ENCODE data around the gene TMEM108. TPM values are rescaled to one million over a fixed set of nuclear protein-coding genes. Genes with fewer than 3 reads are reported as not detected.
A peak's percentile ranks its signal among the peaks of the same experiment; 100 is the strongest.
"Not testable (repeated sequence)": the region's sequence is repeated elsewhere in the genome, so short reads cannot be mapped to it uniquely, and the experiment has no call there.

TMEM108 gene
- total RNA-seq, result under 0.01 and 0.17 TPM in 2 replicates
- 0.10 and 0.27 TPM in 2 replicates for polyA plus RNA-seq
- 0.10 and 0.21 TPM in 2 replicates for polyA plus RNA-seq (2012)
- polyA minus RNA-seq (ENCODE audit: low replicate concordance), result 0.70 TPM in 1 of 2 replicates, not detected in the other

DNA sequence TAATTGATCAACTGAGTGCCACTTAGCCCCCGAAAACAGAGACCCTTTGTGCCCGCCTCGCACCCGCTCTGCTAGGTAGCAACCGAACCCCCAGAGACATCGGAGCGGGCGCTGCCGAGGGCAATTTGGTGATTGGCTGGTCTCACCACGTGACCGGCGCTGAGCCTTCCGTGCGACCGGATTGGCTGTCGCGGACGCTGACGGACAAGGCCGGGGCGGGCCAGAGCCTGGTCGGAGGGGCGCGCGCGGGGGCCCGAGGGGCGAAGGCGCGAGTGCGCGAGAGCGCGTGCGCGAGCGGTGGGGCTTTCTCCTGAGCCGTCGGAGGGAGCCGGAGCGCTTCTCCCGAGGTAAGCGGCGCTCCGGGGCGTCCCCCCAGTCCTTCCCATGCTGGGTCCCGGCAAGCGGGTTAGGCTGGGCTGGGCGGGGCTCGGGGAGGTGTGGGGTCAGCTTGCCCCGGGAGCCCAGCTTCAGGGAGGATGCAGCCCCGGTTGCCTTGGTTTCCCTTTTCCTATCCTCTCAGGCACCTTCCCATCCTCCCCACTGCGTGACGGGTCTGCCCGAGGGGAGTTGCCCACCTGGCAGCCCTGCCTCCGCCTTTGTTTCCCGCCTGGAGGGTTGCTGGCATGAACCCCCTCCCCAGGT, at the start of gene TMEM108:
TMEM108 (plus strand) TSS at position 303 of the 642 bp plus-strand sequence.
- H3K4me3 ChIP-seq (replicated peaks in 1 of 4; ENCODE audit: control extremely low read depth in 1 of 4, insufficient read depth in 1 of 4, low read depth in 3 of 4, low read length in 4 of 4), result peak within 1 kb of the TSS; percentile 15 to 73 (median 56)
- no peak within 1 kb of the TSS for H3K27ac ChIP-seq (ENCODE audit: insufficient read depth, low read length)
- TF ChIP-seq, protein P1, sequence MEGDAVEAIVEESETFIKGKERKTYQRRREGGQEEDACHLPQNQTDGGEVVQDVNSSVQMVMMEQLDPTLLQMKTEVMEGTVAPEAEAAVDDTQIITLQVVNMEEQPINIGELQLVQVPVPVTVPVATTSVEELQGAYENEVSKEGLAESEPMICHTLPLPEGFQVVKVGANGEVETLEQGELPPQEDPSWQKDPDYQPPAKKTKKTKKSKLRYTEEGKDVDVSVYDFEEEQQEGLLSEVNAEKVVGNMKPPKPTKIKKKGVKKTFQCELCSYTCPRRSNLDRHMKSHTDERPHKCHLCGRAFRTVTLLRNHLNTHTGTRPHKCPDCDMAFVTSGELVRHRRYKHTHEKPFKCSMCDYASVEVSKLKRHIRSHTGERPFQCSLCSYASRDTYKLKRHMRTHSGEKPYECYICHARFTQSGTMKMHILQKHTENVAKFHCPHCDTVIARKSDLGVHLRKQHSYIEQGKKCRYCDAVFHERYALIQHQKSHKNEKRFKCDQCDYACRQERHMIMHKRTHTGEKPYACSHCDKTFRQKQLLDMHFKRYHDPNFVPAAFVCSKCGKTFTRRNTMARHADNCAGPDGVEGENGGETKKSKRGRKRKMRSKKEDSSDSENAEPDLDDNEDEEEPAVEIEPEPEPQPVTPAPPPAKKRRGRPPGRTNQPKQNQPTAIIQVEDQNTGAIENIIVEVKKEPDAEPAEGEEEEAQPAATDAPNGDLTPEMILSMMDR (conservative IDR thresholded peaks at IDR 0.05 in 1 of 2, IDR thresholded peaks at IDR 0.05 in 1 of 2; ENCODE audit: low read depth in 1 of 2, low read length in 2 of 2), result no peak
- peak; percentile 49 for TF ChIP-seq EZH2 (IDR thresholded peaks at IDR 0.05; ENCODE audit: low read length, missing control alignments)
- H3K9me3 ChIP-seq (ENCODE audit: control insufficient read depth, insufficient read depth, low read depth, low read length), result no peaks in the 10 kb centered on the region
- peak; percentile 44 to 70 for DNase-seq (ENCODE audit: low read depth in 2 of 2)
- H3K9ac ChIP-seq (ENCODE audit: insufficient read depth, low read length), result no peak within 1 kb of the TSS
- peak within 1 kb of the TSS; percentile 45 for H2AFZ ChIP-seq (ENCODE audit: low read length)
- no peaks in the 10 kb centered on the region for H4K20me1 ChIP-seq (ENCODE audit: control insufficient read depth, extremely low read depth, insufficient read depth, low read length)
- H3K36me3 ChIP-seq (ENCODE audit: control insufficient read depth, insufficient read depth, low read length), result no peaks in the 10 kb centered on the region
- H3K79me2 ChIP-seq (ENCODE audit: control insufficient read depth, insufficient read depth, low read length), result no peaks in the 10 kb centered on the region
- peaks cover 2% of the 10 kb centered on the region for H3K4me1 ChIP-seq (ENCODE audit: control insufficient read depth, extremely low read depth, insufficient read depth, low read length)
- peak within 1 kb of the TSS; percentile 83 for H3K4me2 ChIP-seq (ENCODE audit: extremely low read depth, insufficient read depth, low read length)
- peaks cover 20% of the 10 kb centered on the region for H3K27me3 ChIP-seq (ENCODE audit: control insufficient read depth, insufficient read depth, low read length)

DNA sequence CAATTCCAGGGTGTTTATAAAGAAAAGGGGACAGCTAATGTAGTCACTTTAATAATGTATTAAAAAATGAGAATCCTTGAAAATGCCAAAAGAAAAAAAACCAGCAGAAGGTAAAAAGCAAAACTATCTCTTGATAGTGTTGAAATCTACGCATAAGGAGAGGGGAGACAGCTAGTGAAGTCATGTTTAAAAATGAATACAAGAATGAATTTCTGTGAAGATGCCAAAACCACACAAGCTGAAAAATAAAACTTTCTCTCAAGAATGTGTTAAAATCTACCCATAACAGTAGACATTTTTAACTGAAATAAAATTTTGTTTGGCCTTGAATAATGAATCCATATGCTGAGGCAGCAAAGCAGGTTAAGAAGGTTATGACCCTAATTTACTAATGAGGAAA, 42.2 kb upstream of the TMEM108 start:
- TF ChIP-seq, protein P1 (conservative IDR thresholded peaks at IDR 0.05 in 1 of 2, IDR thresholded peaks at IDR 0.05 in 1 of 2; ENCODE audit: low read depth in 1 of 2, low read length in 2 of 2), result no peak
- no peak for TF ChIP-seq EZH2 (IDR thresholded peaks at IDR 0.05; ENCODE audit: low read length, missing control alignments)
- no peak overlapping the region for H2AFZ ChIP-seq (ENCODE audit: low read length)
- no peak overlapping the region for H3K9ac ChIP-seq (ENCODE audit: insufficient read depth, low read length)
- H3K4me3 ChIP-seq (replicated peaks in 1 of 4; ENCODE audit: control extremely low read depth in 1 of 4, insufficient read depth in 1 of 4, low read depth in 3 of 4, low read length in 4 of 4), result no peak overlapping the region
- no peaks in the 10 kb centered on the region for H3K79me2 ChIP-seq (ENCODE audit: control insufficient read depth, insufficient read depth, low read length)
- no peaks in the 10 kb centered on the region for H3K36me3 ChIP-seq (ENCODE audit: control insufficient read depth, insufficient read depth, low read length)
- no peaks in the 10 kb centered on the region for H3K27me3 ChIP-seq (ENCODE audit: control insufficient read depth, insufficient read depth, low read length)
- H3K9me3 ChIP-seq (ENCODE audit: control insufficient read depth, insufficient read depth, low read depth, low read length), result no peaks in the 10 kb centered on the region
- no peaks in the 10 kb centered on the region for H3K4me1 ChIP-seq (ENCODE audit: control insufficient read depth, extremely low read depth, insufficient read depth, low read length)
- no peak overlapping the region for H3K4me2 ChIP-seq (ENCODE audit: extremely low read depth, insufficient read depth, low read length)
- H4K20me1 ChIP-seq (ENCODE audit: control insufficient read depth, extremely low read depth, insufficient read depth, low read length), result no peaks in the 10 kb centered on the region
- no peak overlapping the region for H3K27ac ChIP-seq (ENCODE audit: insufficient read depth, low read length)
- DNase-seq (ENCODE audit: low read depth in 2 of 2), result no peak

DNA sequence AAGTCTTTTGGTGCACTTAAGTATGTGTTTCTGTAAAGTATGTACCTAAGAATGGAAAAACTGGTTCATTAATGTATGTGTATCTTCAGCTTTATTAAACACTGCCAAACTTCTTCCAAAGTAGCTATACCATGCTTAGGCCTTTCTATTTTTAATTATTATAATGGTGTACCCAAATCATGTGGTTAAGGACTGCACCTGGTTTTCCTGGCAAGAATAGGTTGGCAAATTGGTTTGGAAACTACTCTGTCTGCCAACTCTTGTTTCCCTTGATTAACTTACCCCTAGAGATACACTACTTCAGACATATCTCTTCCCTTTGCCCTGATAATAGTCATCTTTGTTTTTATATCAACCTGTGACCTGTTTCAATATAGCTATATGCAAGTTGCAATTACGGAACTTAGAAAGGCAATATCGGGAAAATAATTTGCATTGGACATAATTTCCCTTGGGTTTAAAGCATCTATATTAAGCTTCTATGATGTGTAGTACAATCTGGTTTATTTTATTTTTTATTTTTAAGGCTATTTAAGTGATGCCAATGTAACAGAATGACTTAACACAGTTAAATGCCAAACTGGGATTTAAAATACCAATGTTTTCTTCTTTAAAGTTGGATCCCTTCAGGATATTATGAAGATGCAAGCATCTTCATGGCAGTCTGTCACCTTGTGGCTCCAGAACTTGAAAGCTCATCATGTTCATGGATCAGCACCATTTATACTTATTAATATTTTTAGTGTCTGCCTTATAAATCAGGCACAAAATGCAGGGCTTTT, 40.6 kb upstream of the TMEM108 start:
- TF ChIP-seq, protein P1 (conservative IDR thresholded peaks at IDR 0.05 in 1 of 2, IDR thresholded peaks at IDR 0.05 in 1 of 2; ENCODE audit: low read depth in 1 of 2, low read length in 2 of 2), result no peak
- no peak for TF ChIP-seq EZH2 (IDR thresholded peaks at IDR 0.05; ENCODE audit: low read length, missing control alignments)
- DNase-seq (ENCODE audit: low read depth in 2 of 2), result no peak
- no peak overlapping the region for H3K4me3 ChIP-seq (replicated peaks in 1 of 4; ENCODE audit: control extremely low read depth in 1 of 4, insufficient read depth in 1 of 4, low read depth in 3 of 4, low read length in 4 of 4)
- H4K20me1 ChIP-seq (ENCODE audit: control insufficient read depth, extremely low read depth, insufficient read depth, low read length), result no peaks in the 10 kb centered on the region
- H3K36me3 ChIP-seq (ENCODE audit: control insufficient read depth, insufficient read depth, low read length), result no peaks in the 10 kb centered on the region
- no peak overlapping the region for H3K27ac ChIP-seq (ENCODE audit: insufficient read depth, low read length)
- H3K4me1 ChIP-seq (ENCODE audit: control insufficient read depth, extremely low read depth, insufficient read depth, low read length), result no peaks in the 10 kb centered on the region
- no peak overlapping the region for H3K4me2 ChIP-seq (ENCODE audit: extremely low read depth, insufficient read depth, low read length)
- H3K27me3 ChIP-seq (ENCODE audit: control insufficient read depth, insufficient read depth, low read length), result no peaks in the 10 kb centered on the region
- no peaks in the 10 kb centered on the region for H3K9me3 ChIP-seq (ENCODE audit: control insufficient read depth, insufficient read depth, low read depth, low read length)
- H3K9ac ChIP-seq (ENCODE audit: insufficient read depth, low read length), result no peak overlapping the region
- H2AFZ ChIP-seq (ENCODE audit: low read length), result no peak overlapping the region
- no peaks in the 10 kb centered on the region for H3K79me2 ChIP-seq (ENCODE audit: control insufficient read depth, insufficient read depth, low read length)

DNA sequence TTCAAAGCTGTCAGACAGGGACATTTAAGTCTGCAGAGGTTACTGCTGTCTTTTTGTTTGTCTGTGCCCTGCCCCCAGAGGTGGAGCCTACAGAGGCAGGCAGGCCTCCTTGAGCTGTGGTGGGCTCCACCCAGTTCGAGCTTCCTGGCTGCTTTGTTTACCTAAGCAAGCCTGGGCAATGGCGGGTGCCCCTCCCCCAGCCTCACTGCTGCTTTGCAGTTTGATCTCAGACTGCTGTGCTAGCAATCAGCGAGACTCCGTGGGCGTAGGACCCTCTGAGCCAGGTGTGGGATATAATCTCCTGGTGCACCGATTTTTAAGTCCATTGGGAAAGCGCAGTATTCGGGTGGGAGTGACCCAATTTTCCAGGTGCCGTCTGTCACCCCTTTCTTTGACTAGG, 33.2 kb upstream of the TMEM108 start:
- not testable (repeated sequence) for H3K4me3 ChIP-seq (replicated peaks in 1 of 4; ENCODE audit: control extremely low read depth in 1 of 4, insufficient read depth in 1 of 4, low read depth in 3 of 4, low read length in 4 of 4); H2AFZ ChIP-seq (ENCODE audit: low read length); H3K4me1 ChIP-seq (ENCODE audit: control insufficient read depth, extremely low read depth, insufficient read depth, low read length); H3K36me3 ChIP-seq (ENCODE audit: control insufficient read depth, insufficient read depth, low read length); H3K27ac ChIP-seq (ENCODE audit: insufficient read depth, low read length); H4K20me1 ChIP-seq (ENCODE audit: control insufficient read depth, extremely low read depth, insufficient read depth, low read length); H3K4me2 ChIP-seq (ENCODE audit: extremely low read depth, insufficient read depth, low read length); H3K79me2 ChIP-seq (ENCODE audit: control insufficient read depth, insufficient read depth, low read length); H3K27me3 ChIP-seq (ENCODE audit: control insufficient read depth, insufficient read depth, low read length); H3K9me3 ChIP-seq (ENCODE audit: control insufficient read depth, insufficient read depth, low read depth, low read length); H3K9ac ChIP-seq (ENCODE audit: insufficient read depth, low read length); DNase-seq (ENCODE audit: low read depth in 2 of 2)
